Measurements from ENCODE around the gene ZC3H15.

The ZC3H15 gene

DNA sequence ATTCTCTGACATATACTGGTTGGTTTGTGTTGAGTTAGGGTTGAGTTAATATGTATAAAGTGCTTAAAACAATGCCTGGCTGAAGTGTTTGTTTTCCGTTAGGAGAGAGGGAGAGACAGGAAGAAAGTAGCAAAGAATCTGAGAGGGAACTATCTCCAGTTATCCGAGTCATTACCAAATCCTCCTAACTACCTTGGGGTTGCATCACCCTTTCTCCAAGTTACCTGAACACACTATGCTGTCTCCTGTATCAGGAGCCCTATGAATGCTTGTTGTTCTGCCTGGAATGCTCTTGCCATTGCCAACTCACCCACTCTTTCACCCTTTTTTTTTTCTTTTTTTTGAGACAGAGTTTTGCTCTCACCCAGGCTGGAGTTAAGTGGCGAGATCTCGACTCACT lies 55.9 kb downstream of the ZC3H15 start:
- no peak for DNase-seq (ENCODE audit: low read depth in 2 of 2)

DNA sequence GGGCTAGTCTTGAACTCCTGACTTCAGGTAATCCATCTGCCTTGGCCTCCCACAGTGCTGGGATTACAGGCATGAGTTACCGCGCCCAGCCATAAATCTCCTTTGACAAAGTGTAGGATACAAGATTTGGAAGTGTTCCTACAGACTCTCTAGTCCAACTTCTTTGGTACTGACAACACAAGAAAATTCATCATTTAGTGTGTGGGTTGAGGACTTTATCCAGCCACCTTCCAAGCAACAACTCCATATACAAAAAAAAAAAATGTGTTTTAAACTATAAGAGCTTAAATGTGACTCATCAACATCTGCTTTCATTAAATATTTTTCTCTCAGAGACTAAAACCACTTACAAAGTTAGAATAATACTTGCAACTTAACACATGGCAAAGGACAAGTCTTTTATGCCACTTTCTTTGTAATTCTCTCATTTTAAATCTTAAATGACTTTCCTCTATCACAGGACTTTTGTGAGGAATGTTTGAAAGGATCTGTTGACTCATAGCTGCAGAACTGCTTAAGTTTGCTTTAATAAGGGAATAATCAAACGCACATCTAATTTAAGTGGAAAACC lies 57.6 kb downstream of the ZC3H15 start:
- DNase-seq (ENCODE audit: low read depth in 2 of 2): no peak

DNA sequence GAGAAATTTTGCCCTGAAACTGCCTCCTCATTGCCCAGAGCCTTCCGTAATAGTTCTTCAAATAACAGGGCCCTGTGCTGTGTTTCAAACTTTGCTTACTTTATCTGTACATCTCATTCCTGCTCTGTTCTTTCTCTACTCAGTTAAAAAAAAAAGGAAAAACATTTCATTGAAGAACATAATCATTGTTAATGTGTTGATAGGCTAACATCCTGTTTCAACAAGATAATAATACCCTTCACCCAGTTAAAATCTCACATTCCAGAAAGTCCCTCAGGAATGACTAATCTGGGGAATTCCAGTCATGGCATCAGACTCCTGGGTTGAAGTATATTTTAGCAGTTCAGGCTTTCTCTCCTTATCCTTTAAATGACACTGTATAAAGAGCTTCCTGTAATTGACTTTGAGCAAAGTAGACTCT lies 58.2 kb downstream of the ZC3H15 start:
- no peak for DNase-seq (ENCODE audit: low read depth in 2 of 2)

DNA sequence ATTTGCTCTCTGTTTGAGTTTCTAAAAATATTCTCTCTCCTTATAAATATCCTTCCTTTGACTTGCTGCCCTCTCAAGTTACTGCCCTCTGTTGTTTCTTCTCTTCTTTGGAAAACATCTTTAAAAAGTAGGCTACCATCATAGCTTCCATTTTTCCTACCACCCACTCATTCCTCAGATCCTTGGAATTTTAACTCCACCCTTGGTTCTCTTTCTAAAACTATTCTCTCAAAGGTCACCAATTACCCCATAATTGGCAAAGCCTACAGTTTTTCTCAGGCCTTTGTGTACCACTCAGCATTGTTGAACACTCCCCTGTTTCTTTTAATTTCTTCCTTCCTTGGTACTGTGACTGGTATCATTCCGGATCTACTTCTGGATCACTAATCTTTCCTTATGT lies 60.8 kb downstream of the ZC3H15 start:
- DNase-seq (ENCODE audit: low read depth in 2 of 2): no peak

DNA sequence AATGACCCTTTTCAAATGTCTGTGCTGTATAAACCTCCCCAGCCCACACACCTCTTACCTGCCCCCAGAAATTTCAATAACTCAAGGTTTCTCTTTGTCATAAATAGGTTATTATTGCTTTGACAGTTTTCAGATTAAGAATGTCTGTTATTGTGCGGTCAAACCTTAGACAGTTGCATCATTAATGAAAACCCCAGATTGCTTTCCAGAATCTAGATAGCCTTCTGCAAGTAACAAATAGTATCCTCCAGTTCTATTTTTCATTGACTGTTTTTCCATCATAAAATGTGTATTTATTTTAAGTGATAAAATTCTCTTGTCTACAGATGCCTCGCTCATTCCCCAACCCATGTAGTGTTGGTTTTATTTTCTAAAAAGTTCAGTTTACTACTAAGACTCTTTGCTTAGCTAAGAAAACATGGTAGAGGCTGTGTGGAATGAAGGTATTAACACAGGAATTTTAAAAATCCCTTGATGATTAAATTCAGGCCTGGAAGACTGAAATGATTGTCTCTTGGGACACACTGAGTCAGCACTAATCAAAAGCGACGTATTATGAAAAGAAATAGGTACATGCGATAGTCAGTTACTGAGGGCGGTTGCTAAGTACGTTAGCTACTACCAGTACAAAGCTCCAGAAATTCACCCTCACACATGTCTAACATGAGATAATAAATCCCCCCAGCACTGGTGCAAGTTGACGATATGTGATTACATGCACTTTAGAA lies 65.4 kb downstream of the ZC3H15 start:
- no peak for DNase-seq (ENCODE audit: low read depth in 2 of 2)

DNA sequence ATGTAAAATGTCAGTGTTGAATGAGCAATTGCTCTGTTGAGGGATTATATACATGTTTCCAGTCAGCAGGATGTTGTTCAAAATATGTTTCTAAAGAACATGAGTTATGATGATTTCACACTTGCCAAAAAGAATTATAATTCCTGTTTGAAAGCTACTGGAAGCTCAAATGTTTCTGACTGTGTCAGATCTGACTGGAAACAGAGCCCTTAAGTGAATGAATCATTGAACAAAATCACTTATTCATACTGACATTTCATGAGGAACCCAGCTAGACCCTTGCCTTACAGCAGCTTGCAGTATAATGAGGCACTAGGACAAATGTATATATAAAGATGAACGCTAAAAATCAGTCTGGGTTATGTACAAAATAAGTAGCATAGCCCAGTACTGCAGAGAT lies 68.4 kb downstream of the ZC3H15 start:
- DNase-seq (ENCODE audit: low read depth in 2 of 2): no peak

DNA sequence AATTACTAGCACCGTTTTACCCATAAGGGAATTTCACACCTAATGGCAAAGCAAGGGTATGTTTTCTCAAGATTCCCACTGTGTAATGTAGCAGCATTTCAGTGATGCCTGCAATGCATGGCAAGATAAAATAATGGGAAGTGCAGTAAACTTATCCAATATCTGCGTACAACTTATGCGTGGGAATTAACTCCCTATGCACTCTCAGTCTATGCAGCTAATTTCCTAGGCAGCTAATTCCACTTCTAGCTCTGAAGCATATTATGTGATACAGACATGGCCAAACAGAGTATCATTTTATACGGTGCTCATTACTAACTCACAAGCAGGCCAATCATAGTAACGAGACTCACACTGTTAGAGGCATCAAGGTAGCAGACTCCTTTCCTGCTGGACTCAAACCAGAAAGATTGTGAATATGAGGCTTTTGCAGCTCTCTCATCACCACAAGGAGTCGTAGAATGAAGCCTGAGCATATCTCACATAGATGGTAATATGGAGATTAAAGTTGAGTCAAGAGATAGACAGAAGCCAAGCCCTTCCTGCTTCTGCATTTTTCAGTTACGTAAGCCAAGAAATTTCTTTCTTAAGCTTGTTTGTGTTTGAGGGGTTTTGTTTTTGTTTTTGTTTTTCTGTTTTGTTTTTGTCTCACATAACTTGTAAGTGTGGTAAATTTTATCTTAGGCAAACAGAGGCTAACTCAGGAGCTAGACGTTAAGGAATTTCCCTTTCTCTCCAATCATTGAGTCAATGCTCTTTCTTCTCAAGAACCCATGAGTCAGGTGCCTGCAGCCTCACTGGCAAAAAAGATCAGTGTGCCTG lies 69.0 kb downstream of the ZC3H15 start:
- DNase-seq (ENCODE audit: low read depth in 2 of 2): no peak

DNA sequence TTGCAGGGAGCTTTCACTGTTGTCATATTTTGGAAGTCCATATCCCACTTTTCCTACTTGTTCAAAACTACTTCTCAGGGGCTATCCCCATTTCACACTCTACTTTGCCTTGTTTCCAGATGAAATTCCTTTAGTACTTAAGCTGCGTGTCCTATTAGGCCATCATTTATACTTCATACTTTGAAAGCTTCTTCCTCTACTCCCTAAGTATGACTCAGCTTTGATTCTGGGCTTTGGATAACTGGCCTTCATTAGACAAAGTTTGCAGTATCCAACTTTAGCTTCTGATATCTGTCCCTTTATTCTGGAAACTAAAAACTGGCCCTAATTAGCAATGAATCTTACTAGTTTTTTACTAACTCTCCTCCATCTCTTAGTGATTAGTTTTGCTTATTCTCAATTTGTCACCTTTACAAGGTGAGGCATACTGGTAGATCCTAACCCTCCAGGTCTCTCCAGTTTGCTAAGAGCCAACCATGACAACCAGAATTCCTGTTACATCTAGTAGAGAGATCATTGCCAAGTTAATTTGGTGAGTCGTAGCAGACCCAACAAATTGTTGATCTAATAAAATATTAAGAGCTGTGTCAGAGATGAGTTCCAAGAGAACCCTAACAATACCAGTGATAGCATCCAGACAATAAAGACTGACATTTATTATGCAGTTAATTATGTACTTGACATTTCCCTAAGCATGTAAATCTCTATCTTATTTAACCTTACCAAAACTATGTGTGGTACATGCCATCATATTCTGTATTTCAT lies 72.6 kb downstream of the ZC3H15 start:
- DNase-seq (ENCODE audit: low read depth in 2 of 2): no peak
